Endothelial cell (in vitro differentiated cells): Measurements from ENCODE around the gene BTG2. TPM values are rescaled to one million over a fixed set of nuclear protein-coding genes. Genes with fewer than 3 reads are reported as not detected.
"Not testable (repeated sequence)": the region's sequence is repeated elsewhere in the genome, so short reads cannot be mapped to it uniquely, and the experiment has no call there.

Experiments
- DNase-seq: peaks from one replicate; pipeline ENCODE4 v3.0.0; 2021; ENCODE audit warnings: low spot score
- H3K27ac Mint-ChIP-seq: one replicate; pipeline ENCODE4 v1.8.0; 2021; ENCODE audit warnings: mixed read lengths, inconsistent platforms; ENCODE audit not compliant: unreplicated experiment
- H3K27me3 Mint-ChIP-seq: one replicate; pipeline ENCODE4 v1.8.0; 2021; ENCODE audit warnings: mild to moderate bottlenecking, moderate library complexity, mixed read lengths, inconsistent platforms; ENCODE audit not compliant: unreplicated experiment
- H3K36me3 Mint-ChIP-seq: one replicate; pipeline ENCODE4 v1.8.0; 2021; ENCODE audit warnings: mild to moderate bottlenecking, low read depth, mixed read lengths, inconsistent platforms; ENCODE audit not compliant: unreplicated experiment
- H3K4me1 Mint-ChIP-seq: one replicate; pipeline ENCODE4 v1.8.0; 2021; ENCODE audit warnings: mild to moderate bottlenecking, mixed read lengths, inconsistent platforms; ENCODE audit not compliant: unreplicated experiment
- H3K4me3 Mint-ChIP-seq: one replicate; pipeline ENCODE4 v1.8.0; 2021; ENCODE audit warnings: mild to moderate bottlenecking, mixed read lengths, inconsistent platforms; ENCODE audit not compliant: unreplicated experiment
- H3K9me3 Mint-ChIP-seq: one replicate; pipeline ENCODE4 v1.8.0; 2021; ENCODE audit warnings: mixed read lengths, inconsistent platforms; ENCODE audit not compliant: unreplicated experiment
- total RNA-seq: library from RNA; stranded (reverse); fragmentation: NEBNext Ultra II Directional; extraction: Animal tissue kit (Norgen Biotek cat#: 25700); gene quantifications from one replicate; pipeline ENCODE4 v1.2.1, GENCODE V29; 2021; ENCODE audit not compliant: unreplicated experiment
- TF ChIP-seq, protein P1 (sequence below): fragments of 200-600 bp; sonication (generic); IDR thresholded peaks from one replicate; pipeline ENCODE4 v1.5.0; 2021; ENCODE audit warnings: antibody characterized with exemption; ENCODE audit not compliant: unreplicated experiment

Gene BTG2
- total RNA-seq, 1 donor from 2014 or later, result 80.0 TPM

DNA sequence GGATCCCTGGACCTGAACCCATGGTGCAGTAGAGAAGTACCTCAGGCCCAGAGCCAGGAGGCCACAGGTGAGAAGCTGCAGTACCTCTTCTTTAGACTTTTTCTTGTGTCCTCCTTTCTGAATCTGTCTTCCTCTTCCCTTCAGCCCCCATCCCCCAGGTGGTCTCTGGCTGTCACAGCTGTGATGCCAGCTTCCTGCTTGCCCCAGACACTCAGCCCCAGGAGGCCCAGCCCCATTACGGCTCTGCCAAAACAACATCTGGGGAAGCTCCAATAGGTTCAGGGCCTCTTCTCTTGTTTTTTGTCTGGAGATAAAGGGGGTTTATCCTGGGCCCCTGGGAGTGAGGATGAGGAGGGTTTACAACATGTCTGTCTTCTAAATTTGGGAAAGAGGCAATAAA, 9.5 kb upstream of the BTG2 start:
- H3K4me1 Mint-ChIP-seq, result peaks cover 43% of the 10 kb centered on the region
- DNase-seq, result no peak
- no peak overlapping the region for H3K27ac Mint-ChIP-seq
- no peaks in the 10 kb centered on the region for H3K9me3 Mint-ChIP-seq
- peaks cover 7% of the 10 kb centered on the region for H3K27me3 Mint-ChIP-seq
- TF ChIP-seq, protein P1, sequence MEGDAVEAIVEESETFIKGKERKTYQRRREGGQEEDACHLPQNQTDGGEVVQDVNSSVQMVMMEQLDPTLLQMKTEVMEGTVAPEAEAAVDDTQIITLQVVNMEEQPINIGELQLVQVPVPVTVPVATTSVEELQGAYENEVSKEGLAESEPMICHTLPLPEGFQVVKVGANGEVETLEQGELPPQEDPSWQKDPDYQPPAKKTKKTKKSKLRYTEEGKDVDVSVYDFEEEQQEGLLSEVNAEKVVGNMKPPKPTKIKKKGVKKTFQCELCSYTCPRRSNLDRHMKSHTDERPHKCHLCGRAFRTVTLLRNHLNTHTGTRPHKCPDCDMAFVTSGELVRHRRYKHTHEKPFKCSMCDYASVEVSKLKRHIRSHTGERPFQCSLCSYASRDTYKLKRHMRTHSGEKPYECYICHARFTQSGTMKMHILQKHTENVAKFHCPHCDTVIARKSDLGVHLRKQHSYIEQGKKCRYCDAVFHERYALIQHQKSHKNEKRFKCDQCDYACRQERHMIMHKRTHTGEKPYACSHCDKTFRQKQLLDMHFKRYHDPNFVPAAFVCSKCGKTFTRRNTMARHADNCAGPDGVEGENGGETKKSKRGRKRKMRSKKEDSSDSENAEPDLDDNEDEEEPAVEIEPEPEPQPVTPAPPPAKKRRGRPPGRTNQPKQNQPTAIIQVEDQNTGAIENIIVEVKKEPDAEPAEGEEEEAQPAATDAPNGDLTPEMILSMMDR, result no peak
- H3K36me3 Mint-ChIP-seq, result no peaks in the 10 kb centered on the region
- no peak overlapping the region for H3K4me3 Mint-ChIP-seq

DNA sequence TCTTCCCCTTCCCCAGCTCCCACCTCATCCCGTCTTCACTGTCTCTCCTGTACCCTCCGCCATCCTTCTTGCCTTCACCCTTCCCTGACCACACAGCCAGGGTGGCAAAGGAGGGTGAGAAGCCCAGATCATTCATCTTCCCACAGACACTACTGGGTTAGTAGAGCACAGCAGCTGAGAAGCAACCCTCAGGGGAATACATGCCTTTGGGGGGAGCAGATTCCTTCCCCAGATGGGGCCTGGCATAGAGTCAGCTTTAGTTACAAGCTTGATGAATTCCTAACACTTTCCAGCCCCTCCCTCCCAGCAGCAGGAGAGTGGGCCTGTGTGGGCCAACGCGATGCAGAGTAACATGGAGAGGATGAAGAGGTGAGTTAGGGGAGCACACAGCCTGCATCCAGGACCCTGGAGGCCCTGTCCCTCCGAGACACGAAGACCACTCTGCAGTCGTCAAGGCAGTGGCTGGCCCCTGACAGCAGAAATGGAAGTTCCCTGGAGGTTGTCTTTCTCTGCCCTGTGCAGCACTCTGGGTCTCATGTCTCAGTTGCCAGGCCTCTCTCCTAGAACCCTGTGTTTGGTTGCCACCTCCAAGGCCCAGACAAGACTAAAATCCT, 8.8 kb upstream of the BTG2 start:
- DNase-seq, result no peak
- Mint-ChIP-seq H3K27ac (no peak overlapping the region), H3K4me3 (no peak overlapping the region), H3K27me3 (peaks cover 7% of the 10 kb centered on the region), H3K9me3 (no peaks in the 10 kb centered on the region), H3K4me1 (peaks cover 44% of the 10 kb centered on the region), H3K36me3 (no peaks in the 10 kb centered on the region)
- TF ChIP-seq, protein P1, result no peak

DNA sequence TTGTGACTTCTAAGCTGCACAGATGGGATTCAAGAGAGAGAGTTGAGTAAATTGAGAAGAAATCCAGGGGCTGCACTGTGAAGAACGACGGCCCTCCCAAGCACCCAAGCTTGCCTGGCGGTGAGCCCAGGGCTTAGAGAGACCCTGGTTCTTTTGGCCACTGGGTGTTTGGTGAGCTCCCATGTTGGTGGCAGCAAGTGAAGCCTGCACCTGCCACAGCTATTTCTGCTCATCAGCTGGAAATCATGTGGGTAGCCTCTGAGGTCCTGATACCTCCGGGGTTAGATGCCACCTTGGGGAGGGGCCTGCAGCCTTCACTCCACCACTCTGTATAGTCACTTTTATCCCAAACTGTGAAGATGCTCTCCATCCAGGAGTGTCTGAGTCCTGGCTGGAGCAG, 6.2 kb upstream of the BTG2 start:
- TF ChIP-seq, protein P1, result no peak
- no peak overlapping the region for H3K27ac Mint-ChIP-seq
- H3K9me3 Mint-ChIP-seq, result no peaks in the 10 kb centered on the region
- peaks cover 14% of the 10 kb centered on the region for H3K27me3 Mint-ChIP-seq
- peaks cover 57% of the 10 kb centered on the region for H3K4me1 Mint-ChIP-seq
- H3K4me3 Mint-ChIP-seq, result no peak overlapping the region
- no peak for DNase-seq
- H3K36me3 Mint-ChIP-seq, result no peaks in the 10 kb centered on the region

DNA sequence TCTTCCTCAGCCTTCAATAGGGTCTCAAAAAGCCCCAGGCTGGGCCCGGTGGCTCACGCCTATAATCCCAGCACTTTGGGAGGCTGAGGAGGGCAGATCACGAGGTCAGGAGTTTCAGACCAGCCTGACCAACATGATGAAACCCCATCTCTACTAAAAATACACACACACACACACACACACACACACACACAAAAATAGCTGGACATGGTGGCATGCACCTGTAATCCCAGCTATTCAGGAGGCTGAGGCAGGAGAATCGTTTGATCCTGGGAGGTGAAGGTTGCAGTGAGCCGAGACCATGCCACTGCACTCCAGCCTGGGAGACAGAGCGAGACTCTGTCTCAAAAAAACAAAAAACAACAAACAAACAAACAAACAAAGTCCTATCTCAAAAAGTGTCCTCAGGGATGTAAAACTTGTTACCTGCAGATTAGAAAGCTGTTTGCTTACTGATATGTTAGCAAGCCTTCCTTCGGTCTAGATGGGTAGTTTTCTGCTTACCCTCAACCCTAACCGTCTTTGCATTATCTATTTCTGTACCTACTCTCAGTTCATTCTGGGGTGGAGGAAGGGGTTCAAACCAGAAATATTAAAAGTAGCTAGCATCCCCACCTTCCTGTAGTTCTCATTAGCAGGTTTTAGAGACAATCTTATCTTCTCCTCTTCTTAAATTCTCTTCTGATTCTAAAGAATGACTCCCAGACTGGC, 5.4 kb upstream of the BTG2 start:
- H3K4me3 Mint-ChIP-seq, H3K36me3 Mint-ChIP-seq, DNase-seq, H3K9me3 Mint-ChIP-seq, H3K27ac Mint-ChIP-seq: not testable (repeated sequence)
- peaks cover 61% of the 10 kb centered on the region for H3K4me1 Mint-ChIP-seq
- H3K27me3 Mint-ChIP-seq, result peaks cover 17% of the 10 kb centered on the region

DNA sequence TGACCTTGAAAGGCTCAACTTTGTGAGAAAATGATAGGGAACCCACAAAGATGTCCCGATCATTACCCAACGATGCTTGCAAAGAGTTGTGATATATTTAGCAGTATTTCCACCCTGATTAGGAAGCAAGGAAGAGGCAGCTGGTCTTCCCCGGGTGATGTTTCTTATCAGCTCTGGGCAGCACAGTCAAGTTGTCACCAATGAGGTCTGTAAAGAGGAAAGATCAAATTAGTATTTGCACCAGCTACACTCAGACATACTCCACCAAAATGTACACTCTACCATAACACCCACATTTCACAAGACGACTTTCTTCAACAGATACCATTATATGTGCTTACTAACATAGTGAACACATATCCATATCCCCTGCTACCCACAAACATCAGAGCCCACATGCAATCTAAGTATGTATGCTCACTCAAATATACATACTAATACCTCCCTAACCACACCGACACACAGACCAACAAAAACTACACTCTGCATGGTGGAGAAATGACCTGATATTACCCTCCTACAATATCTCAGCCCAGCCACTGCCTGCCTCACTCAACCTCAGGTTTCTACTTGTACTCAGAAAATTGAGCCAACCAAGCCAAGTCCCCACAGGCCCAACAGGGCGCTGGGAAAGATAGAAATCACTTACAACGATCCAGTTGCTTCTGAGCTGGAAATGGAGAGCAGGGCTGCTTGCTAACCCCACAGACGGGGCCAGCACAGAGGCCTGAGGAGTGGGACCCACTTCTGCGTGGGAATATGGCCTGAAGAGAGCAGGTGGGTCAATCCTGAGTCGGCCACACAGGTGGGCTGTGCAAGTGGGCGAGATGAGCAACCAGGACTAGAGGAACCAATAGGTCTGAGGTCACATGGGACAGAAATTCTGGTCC, 4.6 kb upstream of the BTG2 start:
- TF ChIP-seq, protein P1, result no peak
- Mint-ChIP-seq H3K27ac (no peak overlapping the region), H3K9me3 (no peaks in the 10 kb centered on the region), H3K27me3 (peaks cover 17% of the 10 kb centered on the region), H3K4me3 (no peak overlapping the region), H3K4me1 (peaks cover 53% of the 10 kb centered on the region), H3K36me3 (no peaks in the 10 kb centered on the region)
- no peak for DNase-seq
